ENCODE data around the gene PIK3R5.

PIK3R5 gene

GRCh38 chr17:8953156-8953885, 12.2 kb downstream of the PIK3R5 start:
- DNase-seq (ENCODE audit: low read depth in 3 of 3) = no peak

GRCh38 chr17:8952191-8952590, 13.3 kb downstream of the PIK3R5 start:
- DNase-seq (ENCODE audit: low read depth in 3 of 3) = no peak

- no peak for DNase-seq (ENCODE audit: low read depth in 3 of 3)
Measured at GRCh38 chr17:8951206-8951605, 14.3 kb downstream of the PIK3R5 start.

- DNase-seq (ENCODE audit: low read depth in 3 of 3) = no peak
Measured at GRCh38 chr17:8949061-8949661, 16.3 kb downstream of the PIK3R5 start.

GRCh38 chr17:8948462-8948861, 17.0 kb downstream of the PIK3R5 start:
- DNase-seq (ENCODE audit: low read depth in 3 of 3) = no peak

- DNase-seq (ENCODE audit: low read depth in 3 of 3) = no peak
Measured at GRCh38 chr17:8947201-8947600, 18.3 kb downstream of the PIK3R5 start.

- DNase-seq (ENCODE audit: low read depth in 3 of 3) = no peak
Measured at GRCh38 chr17:8946476-8946875, 19.0 kb downstream of the PIK3R5 start.

- no peak for DNase-seq (ENCODE audit: low read depth in 3 of 3)
Measured at GRCh38 chr17:8946071-8946470, 19.4 kb downstream of the PIK3R5 start.

GRCh38 chr17:8944748-8945147, 20.8 kb downstream of the PIK3R5 start:
- DNase-seq (ENCODE audit: low read depth in 3 of 3) = no peak

- no peak for DNase-seq (ENCODE audit: low read depth in 3 of 3)
Measured at GRCh38 chr17:8944083-8944482, 21.4 kb downstream of the PIK3R5 start.

- no peak for DNase-seq (ENCODE audit: low read depth in 3 of 3)
Measured at GRCh38 chr17:8941980-8942622, 23.4 kb downstream of the PIK3R5 start.

- DNase-seq (ENCODE audit: low read depth in 3 of 3) = peak in 1 of 3 experiments; percentile 63
Measured at GRCh38 chr17:8941520-8941919, 24.0 kb downstream of the PIK3R5 start.

GRCh38 chr17:8940866-8941471, 24.5 kb downstream of the PIK3R5 start:
- no peak for DNase-seq (ENCODE audit: low read depth in 3 of 3)

- no peak for DNase-seq (ENCODE audit: low read depth in 3 of 3)
Measured at GRCh38 chr17:8939496-8940334, 25.8 kb downstream of the PIK3R5 start.

GRCh38 chr17:8938933-8939332, 26.6 kb downstream of the PIK3R5 start:
- DNase-seq (ENCODE audit: low read depth in 3 of 3) = no peak

- peak; percentile 45 to 67 (median 58) for DNase-seq (ENCODE audit: low read depth in 3 of 3)
Measured at GRCh38 chr17:8935191-8935590, 30.3 kb downstream of the PIK3R5 start.

GRCh38 chr17:8934346-8934745, 31.2 kb downstream of the PIK3R5 start:
- DNase-seq (ENCODE audit: low read depth in 3 of 3) = no peak

- DNase-seq (ENCODE audit: low read depth in 3 of 3) = no peak
Measured at GRCh38 chr17:8930649-8931048, 34.9 kb downstream of the PIK3R5 start.

GRCh38 chr17:8928347-8928746, 37.2 kb downstream of the PIK3R5 start:
- no peak for DNase-seq (ENCODE audit: low read depth in 3 of 3)

- no peak for DNase-seq (ENCODE audit: low read depth in 3 of 3)
Measured at GRCh38 chr17:8927395-8927794, 38.1 kb downstream of the PIK3R5 start.

- DNase-seq (ENCODE audit: low read depth in 3 of 3) = no peak
Measured at GRCh38 chr17:8925808-8926207, 39.7 kb downstream of the PIK3R5 start.

- DNase-seq (ENCODE audit: low read depth in 3 of 3) = no peak
Measured at GRCh38 chr17:8925141-8925540, 40.4 kb downstream of the PIK3R5 start.
